ENCODE measurements around the gene MPRIP. TPM values are rescaled to one million over a fixed set of nuclear protein-coding genes. Genes with fewer than 3 reads are reported as not detected.

Gene MPRIP
- total RNA-seq, 2 donors from 2014 or later, result 235 to 252 TPM

DNA sequence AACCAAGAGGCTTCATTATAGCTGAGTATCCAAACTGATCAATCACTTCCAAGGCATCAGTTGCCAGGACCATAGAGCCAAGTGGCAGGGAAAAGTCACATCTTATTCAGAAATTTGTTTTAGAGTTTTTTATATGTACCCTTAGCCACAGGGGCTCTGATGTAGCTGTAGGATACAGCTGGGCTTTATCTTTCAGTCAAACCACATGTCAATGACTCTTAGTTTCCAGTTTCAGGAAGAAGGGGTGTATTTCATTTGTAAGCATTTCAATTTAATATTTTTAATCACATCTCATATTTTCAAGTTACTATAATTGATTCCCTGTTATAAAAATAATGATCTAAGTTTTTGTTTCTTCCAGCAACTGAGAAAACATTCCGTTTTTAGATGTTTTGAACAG, 197.6 kb downstream of the MPRIP start:
- H3K4me3 ChIP-seq, result no peak overlapping the region
- H3K36me3 ChIP-seq, result no peaks in the 10 kb centered on the region
- H3K27me3 ChIP-seq (replicated peaks; ENCODE audit: insufficient read depth), result no peaks in the 10 kb centered on the region
- H3K4me1 ChIP-seq (ENCODE audit: control insufficient read depth in 1 of 2, low read depth in 2 of 2), result peaks cover 0 to 23% of the 10 kb centered on the region in 2 donors
- no peak overlapping the region for H3K27ac ChIP-seq
- TF ChIP-seq, protein P1, sequence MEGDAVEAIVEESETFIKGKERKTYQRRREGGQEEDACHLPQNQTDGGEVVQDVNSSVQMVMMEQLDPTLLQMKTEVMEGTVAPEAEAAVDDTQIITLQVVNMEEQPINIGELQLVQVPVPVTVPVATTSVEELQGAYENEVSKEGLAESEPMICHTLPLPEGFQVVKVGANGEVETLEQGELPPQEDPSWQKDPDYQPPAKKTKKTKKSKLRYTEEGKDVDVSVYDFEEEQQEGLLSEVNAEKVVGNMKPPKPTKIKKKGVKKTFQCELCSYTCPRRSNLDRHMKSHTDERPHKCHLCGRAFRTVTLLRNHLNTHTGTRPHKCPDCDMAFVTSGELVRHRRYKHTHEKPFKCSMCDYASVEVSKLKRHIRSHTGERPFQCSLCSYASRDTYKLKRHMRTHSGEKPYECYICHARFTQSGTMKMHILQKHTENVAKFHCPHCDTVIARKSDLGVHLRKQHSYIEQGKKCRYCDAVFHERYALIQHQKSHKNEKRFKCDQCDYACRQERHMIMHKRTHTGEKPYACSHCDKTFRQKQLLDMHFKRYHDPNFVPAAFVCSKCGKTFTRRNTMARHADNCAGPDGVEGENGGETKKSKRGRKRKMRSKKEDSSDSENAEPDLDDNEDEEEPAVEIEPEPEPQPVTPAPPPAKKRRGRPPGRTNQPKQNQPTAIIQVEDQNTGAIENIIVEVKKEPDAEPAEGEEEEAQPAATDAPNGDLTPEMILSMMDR (IDR thresholded peaks at IDR 0.05), result no peak
- ATAC-seq (ENCODE audit: insufficient number of reproducible peaks, low FRiP score, low read depth), result no peak
- DNase-seq (ENCODE audit: low spot score), result no peak
- H3K9me3 ChIP-seq, result no peaks in the 10 kb centered on the region

DNA sequence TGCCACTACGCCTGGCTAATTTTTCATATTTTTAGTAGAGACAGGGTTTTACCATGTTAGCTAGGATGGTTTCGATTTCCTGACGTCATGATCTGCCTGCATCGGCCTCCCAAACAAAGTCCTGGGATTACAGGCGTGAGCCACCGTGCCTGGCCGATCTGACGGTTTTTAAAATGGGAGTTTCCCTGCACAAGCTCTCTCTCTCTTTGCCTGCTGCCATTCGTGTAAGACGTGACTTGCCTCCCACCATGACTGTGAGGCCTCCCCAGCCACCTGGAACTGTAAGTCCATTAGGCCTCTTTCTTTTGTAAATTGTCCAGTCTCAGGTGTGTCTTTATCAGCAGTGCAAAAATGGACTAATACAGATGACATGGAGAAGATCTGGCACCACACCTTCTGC, 199.4 kb downstream of the MPRIP start:
- Histone ChIP-seq H3K27me3 (replicated peaks; ENCODE audit: insufficient read depth) (no peaks in the 10 kb centered on the region), H3K36me3 (no peaks in the 10 kb centered on the region), H3K9me3 (no peaks in the 10 kb centered on the region), H3K27ac (no peak overlapping the region), H3K4me1 (ENCODE audit: control insufficient read depth in 1 of 2, low read depth in 2 of 2) (peaks cover 0 to 12% of the 10 kb centered on the region in 2 donors), H3K4me3 (no peak overlapping the region)
- DNase-seq (ENCODE audit: low spot score), result no peak
- TF ChIP-seq, protein P1 (IDR thresholded peaks at IDR 0.05), result no peak
- ATAC-seq (ENCODE audit: insufficient number of reproducible peaks, low FRiP score, low read depth), result no peak

DNA sequence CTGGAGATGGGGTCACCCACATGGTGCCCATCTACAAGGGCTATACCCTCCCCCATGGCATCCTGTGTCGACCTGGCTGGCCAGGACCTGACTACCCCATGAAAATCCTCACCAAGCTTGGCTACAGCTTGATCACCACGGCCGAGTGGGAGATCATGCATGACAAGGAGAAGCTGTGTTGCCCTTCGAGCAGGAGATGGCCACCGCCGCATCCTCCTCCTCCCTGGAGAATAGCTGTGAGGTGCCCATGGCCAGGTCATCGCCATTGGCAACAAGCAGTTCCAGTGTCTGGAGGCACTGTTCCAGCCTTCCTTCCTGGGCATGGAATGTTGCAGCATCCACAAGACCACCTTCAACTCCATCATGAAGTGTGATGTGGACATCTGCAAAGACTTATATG, 200.0 kb downstream of the MPRIP start:
- no peaks in the 10 kb centered on the region for H3K9me3 ChIP-seq
- peaks cover 0 to 12% of the 10 kb centered on the region in 2 donors for H3K4me1 ChIP-seq (ENCODE audit: control insufficient read depth in 1 of 2, low read depth in 2 of 2)
- H3K27me3 ChIP-seq (replicated peaks; ENCODE audit: insufficient read depth), result no peaks in the 10 kb centered on the region
- H3K36me3 ChIP-seq, result peaks cover 6% of the 10 kb centered on the region
- no peak overlapping the region for H3K27ac ChIP-seq
- no peak for DNase-seq (ENCODE audit: low spot score)
- no peak for ATAC-seq (ENCODE audit: insufficient number of reproducible peaks, low FRiP score, low read depth)
- H3K4me3 ChIP-seq, result no peak overlapping the region
- TF ChIP-seq, protein P1 (IDR thresholded peaks at IDR 0.05), result no peak

Other genes starting within 250 kb of the MPRIP start
- gene TNFRSF13B, start 70.3 kb upstream of the MPRIP start, total RNA-seq, result not detected
- gene PLD6, start 163.9 kb downstream of the MPRIP start, total RNA-seq, result 1 to 10 TPM in 1 of 2 donors, under 1 TPM in 1; 0.68 to 5.5 TPM
- 100 to 1,000 TPM in 1 of 2 donors, 10 to 100 TPM in 1; 64.3 to 123 TPM for gene FLCN, start 194.7 kb downstream of the MPRIP start, total RNA-seq
- 10 to 100 TPM; 45.4 to 49.8 TPM for gene COPS3, start 238.8 kb downstream of the MPRIP start, total RNA-seq